ACC112 (cell line): ENCODE results near the gene DIPK2A.

Source experiments
- H2AFZ ChIP-seq: fragments of 200-600 bp; sonication (generic); one replicate; pipeline ENCODE4 v1.6.0; 2017; ENCODE audit warnings: antibody characterized with exemption, low read length; ENCODE audit not compliant: unreplicated experiment
- H3K27ac ChIP-seq: fragments of 200-600 bp; sonication (generic); 2 replicates; pipeline ENCODE4 v1.5.1; 2014; ENCODE audit warnings: low read depth, mild to moderate bottlenecking, antibody characterized with exemption, low read length, moderate library complexity
- H3K27me3 ChIP-seq: fragments of 200-600 bp; sonication (generic); 2 replicates; pipeline ENCODE4 v1.6.1; 2014; ENCODE audit warnings: mild to moderate bottlenecking, antibody characterized with exemption, low read length, moderate library complexity, mixed read lengths; ENCODE audit not compliant: insufficient read depth
- H3K36me3 ChIP-seq: fragments of 200-600 bp; sonication (generic); 2 replicates; pipeline ENCODE4 v1.6.1; 2016; ENCODE audit warnings: mild to moderate bottlenecking, antibody characterized with exemption, low read length, moderate library complexity, mixed read lengths; ENCODE audit not compliant: insufficient read depth
- H3K4me1 ChIP-seq: fragments of 200-600 bp; sonication (generic); one replicate; pipeline ENCODE4 v1.6.1; 2016; ENCODE audit warnings: low read length, mixed read lengths; ENCODE audit not compliant: insufficient read depth, unreplicated experiment, control insufficient read depth
- H3K4me3 ChIP-seq: fragments of 200-600 bp; sonication (generic); 2 replicates; pipeline ENCODE4 v1.5.1; 2014; ENCODE audit warnings: mild to moderate bottlenecking, low read depth, low read length
- H3K79me2 ChIP-seq: fragments of 200-600 bp; sonication (generic); one replicate; pipeline ENCODE4 v1.6.0; 2016; ENCODE audit warnings: low read length; ENCODE audit not compliant: control insufficient read depth, unreplicated experiment, insufficient read depth

The DIPK2A gene

GRCh38 chr3:143956838-143957237, 14.8 kb upstream of the DIPK2A start:
- Histone ChIP-seq H3K4me3 (no peak overlapping the region), H3K4me1 (no peaks in the 10 kb centered on the region), H2AFZ (no peak overlapping the region), H3K27ac (no peak overlapping the region), H3K79me2 (no peaks in the 10 kb centered on the region), H3K27me3 (no peaks in the 10 kb centered on the region), H3K36me3 (no peaks in the 10 kb centered on the region)

GRCh38 chr3:143957453-143957852, 14.2 kb upstream of the DIPK2A start:
- H3K4me3 ChIP-seq, result no peak overlapping the region
- H3K36me3 ChIP-seq, result no peaks in the 10 kb centered on the region
- H3K27ac ChIP-seq, result no peak overlapping the region
- no peaks in the 10 kb centered on the region for H3K79me2 ChIP-seq
- no peak overlapping the region for H2AFZ ChIP-seq
- no peaks in the 10 kb centered on the region for H3K4me1 ChIP-seq
- H3K27me3 ChIP-seq, result no peaks in the 10 kb centered on the region

- Histone ChIP-seq H3K4me3 (no peak overlapping the region), H3K36me3 (no peaks in the 10 kb centered on the region), H3K27ac (no peak overlapping the region), H2AFZ (no peak overlapping the region), H3K27me3 (no peaks in the 10 kb centered on the region), H3K4me1 (no peaks in the 10 kb centered on the region), H3K79me2 (no peaks in the 10 kb centered on the region)
These were observed 12.7 kb upstream of the DIPK2A start for GRCh38 chr3:143958966-143959365.

GRCh38 chr3:143961342-143961741, 10.3 kb upstream of the DIPK2A start:
- Histone ChIP-seq H2AFZ (no peak overlapping the region), H3K4me3 (no peak overlapping the region), H3K4me1 (no peaks in the 10 kb centered on the region), H3K27me3 (no peaks in the 10 kb centered on the region), H3K79me2 (no peaks in the 10 kb centered on the region), H3K36me3 (no peaks in the 10 kb centered on the region), H3K27ac (no peak overlapping the region)

DNA sequence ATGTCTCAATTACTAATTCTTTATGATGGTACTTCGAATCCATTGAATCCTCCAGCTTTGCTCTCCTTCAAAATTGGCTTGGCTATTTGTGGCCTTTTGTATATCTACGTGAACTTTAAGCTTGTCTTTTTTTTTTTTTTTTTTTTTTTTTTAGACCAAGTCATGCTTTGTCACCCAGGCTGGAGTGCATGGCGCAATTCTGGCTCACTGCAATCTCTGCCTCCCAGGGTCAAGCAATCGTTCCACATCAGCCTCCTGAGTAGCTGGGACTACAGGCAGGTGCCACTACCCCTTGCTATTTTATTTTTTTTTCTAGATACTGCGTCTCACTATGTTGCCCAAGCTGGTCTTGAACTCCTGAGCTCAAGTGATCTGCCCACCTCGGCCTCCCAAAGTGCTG, 7.7 kb upstream of the DIPK2A start:
- Histone ChIP-seq H3K79me2 (no peaks in the 10 kb centered on the region), H3K4me1 (no peaks in the 10 kb centered on the region), H3K27me3 (no peaks in the 10 kb centered on the region), H3K27ac (no peak overlapping the region), H3K36me3 (no peaks in the 10 kb centered on the region), H2AFZ (no peak overlapping the region), H3K4me3 (no peak overlapping the region)

DNA sequence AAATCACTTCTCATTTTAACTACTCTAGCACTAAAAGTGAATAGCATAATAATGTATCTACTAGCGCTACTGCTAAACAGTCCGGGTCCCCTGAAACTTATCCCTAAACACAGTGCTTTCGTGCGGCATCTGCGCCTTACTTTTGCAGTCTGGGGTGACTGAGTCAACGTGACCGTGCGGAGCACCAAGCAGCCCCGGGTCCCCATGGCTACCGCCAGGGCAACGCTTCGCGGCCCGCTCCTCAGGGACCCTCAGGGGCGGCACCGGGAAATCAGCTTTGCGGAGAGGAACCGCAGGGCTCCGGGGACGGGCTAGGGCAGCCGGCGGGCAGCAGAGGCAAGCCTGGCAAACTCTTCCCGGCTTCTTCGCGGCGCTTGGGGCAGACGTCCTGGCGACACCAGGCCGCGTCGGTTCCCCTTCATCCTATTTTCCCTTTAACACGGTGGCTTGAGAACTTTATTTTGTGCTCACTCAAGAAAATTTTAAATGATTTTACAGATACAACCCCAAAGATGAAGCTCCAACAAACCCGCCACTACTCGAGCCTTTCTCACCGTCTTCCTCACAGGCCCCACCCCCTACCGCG, 757 bp upstream of the DIPK2A start:
- H3K27me3 ChIP-seq, result no peaks in the 10 kb centered on the region
- no peaks in the 10 kb centered on the region for H3K36me3 ChIP-seq
- H3K4me3 ChIP-seq, result peak overlapping the region; percentile 95
- H3K79me2 ChIP-seq, result peaks cover 35% of the 10 kb centered on the region
- peak overlapping the region; percentile 85 for H3K27ac ChIP-seq
- H2AFZ ChIP-seq, result peak overlapping the region; percentile 52
- H3K4me1 ChIP-seq, result peaks cover 12% of the 10 kb centered on the region

DNA sequence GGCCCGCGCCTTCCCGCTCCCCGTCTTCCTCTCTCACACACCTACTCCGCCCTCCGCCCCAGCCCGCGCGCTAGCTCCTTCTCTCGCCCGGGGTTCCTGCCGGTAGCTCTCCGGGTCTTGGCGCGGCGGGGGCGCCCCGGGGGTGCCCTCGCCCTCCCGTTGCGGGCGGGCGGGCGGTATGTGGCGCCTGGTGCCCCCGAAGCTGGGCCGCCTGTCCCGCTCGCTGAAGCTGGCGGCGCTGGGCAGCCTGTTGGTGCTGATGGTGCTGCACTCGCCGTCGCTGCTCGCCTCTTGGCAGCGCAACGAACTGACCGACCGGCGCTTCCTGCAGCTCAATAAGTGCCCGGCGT, 507 bp downstream of the DIPK2A start:
- H3K4me3 ChIP-seq, result peak overlapping the region; percentile 95
- H3K27me3 ChIP-seq, result no peaks in the 10 kb centered on the region
- peaks cover 16% of the 10 kb centered on the region for H3K4me1 ChIP-seq
- no peaks in the 10 kb centered on the region for H3K36me3 ChIP-seq
- peak overlapping the region; percentile 85 for H3K27ac ChIP-seq
- H3K79me2 ChIP-seq, result peaks cover 48% of the 10 kb centered on the region
- no peak overlapping the region for H2AFZ ChIP-seq

DNA sequence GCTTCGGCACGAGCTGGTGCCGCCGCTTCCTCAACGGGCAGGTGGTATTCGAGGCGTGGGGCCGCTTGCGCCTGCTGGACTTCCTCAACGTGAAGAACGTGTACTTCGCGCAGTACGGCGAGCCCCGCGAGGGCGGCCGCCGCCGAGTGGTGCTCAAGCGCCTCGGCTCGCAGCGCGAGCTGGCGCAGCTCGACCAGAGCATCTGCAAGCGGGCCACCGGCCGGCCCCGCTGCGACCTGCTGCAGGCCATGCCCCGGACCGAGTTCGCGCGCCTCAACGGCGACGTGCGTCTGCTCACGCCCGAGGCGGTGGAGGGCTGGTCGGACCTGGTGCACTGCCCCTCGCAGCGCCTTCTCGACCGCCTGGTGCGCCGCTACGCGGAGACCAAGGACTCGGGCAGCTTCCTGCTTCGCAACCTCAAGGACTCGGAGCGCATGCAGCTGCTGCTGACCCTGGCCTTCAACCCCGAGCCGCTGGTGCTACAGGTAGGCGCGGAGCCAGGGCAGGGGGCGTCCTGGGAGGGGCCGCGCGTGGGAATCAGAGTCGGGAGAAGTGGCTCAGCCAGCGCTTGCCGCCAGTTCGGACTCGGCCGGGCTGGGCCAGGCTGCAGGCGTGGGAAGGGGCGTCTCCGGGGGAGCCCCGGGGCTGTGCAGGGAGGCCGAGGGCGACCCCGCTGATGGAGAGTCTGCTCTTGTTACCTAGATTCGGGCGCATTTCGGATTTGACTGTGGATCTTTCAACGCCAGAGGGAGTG, 1.1 kb downstream of the DIPK2A start:
- Histone ChIP-seq H3K79me2 (peaks cover 54% of the 10 kb centered on the region), H3K27me3 (no peaks in the 10 kb centered on the region), H2AFZ (peak overlapping the region; percentile 44), H3K36me3 (no peaks in the 10 kb centered on the region), H3K27ac (peak overlapping the region; percentile 85), H3K4me3 (peak overlapping the region; percentile 95), H3K4me1 (peaks cover 16% of the 10 kb centered on the region)

DNA sequence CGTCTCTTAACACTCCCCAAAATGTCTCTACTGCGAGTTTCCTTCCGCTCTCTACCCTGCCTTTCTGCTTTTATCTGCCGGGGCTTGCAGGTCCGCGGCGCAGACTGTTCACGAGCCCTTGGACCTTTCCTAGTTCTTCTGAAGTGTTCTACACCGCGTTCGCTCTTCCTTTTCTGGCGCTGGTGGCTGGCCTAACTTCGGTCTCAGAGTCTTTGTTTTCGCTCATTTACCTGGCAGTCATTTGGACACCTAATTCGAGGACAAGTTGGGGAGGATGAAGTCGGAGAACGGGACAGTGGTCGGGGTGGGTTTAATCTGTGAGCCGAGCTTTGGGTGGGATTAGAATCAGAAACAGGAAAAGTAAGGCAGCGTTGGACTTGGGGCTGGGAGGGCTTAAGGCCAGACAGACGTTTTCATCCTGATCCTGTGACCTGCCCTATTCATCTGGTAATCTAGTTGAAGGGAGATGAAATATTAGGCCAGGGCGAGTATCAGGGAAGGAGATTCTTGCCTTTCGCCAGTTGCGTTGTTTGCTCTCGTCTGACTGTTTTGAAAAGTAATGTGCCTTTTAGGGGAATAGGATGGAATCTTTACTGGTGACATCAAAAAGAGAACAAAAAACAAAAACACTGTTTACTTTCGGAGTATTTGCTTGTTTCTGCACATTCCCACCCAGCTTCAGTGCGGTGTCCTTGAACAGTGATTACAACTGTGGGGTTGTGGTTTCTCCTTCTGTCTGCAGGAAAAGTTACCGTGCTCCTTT, 1.8 kb downstream of the DIPK2A start:
- Histone ChIP-seq H2AFZ (peak overlapping the region; percentile 86), H3K27ac (peak overlapping the region; percentile 85)

GRCh38 chr3:143974271-143975238, 2.9 kb downstream of the DIPK2A start:
- peaks cover 32% of the 10 kb centered on the region for H3K4me1 ChIP-seq
- peaks cover 71% of the 10 kb centered on the region for H3K79me2 ChIP-seq
- peak overlapping the region; percentile 95 for H3K4me3 ChIP-seq
- H2AFZ ChIP-seq, result no peak overlapping the region
- H3K27me3 ChIP-seq, result no peaks in the 10 kb centered on the region
- H3K27ac ChIP-seq, result peak overlapping the region; percentile 85
- H3K36me3 ChIP-seq, result no peaks in the 10 kb centered on the region

More for the DNA sequence above, 1.8 kb downstream of the DIPK2A start:
- Histone ChIP-seq H3K36me3 (no peaks in the 10 kb centered on the region), H3K4me1 (peaks cover 22% of the 10 kb centered on the region), H3K79me2 (peaks cover 61% of the 10 kb centered on the region), H3K4me3 (peak overlapping the region; percentile 95), H3K27me3 (no peaks in the 10 kb centered on the region)
